Measurements from ENCODE around the gene HSD17B12. TPM values are rescaled to one million over a fixed set of nuclear protein-coding genes. Genes with fewer than 3 reads are reported as not detected.
"Not testable (repeated sequence)": the region's sequence is repeated elsewhere in the genome, so short reads cannot be mapped to it uniquely, and the experiment has no call there.

HSD17B12 gene
- polyA plus RNA-seq, 2 of the 4 experiments (the other 2 are of a cell fraction), result 102 to 103 TPM

GRCh38 chr11:43649921-43650320 is 30.6 kb upstream of the HSD17B12 start:
- WGBS (ENCODE audit: missing lambda C conversion rate), result 95% methylated on average over 1 of the region's 1 CpG
- ChIA-PET POLR2A (no interaction called here), CTCF (no interaction called here)
- FAIRE-seq (no peak), DNase-seq (ENCODE audit: low read depth in 1 of 2, low spot score in 1 of 2) (no peak), ATAC-seq (no peak)
- no peak overlapping the region for H3K27ac ChIP-seq
- H3K4me3 ChIP-seq, result no peak overlapping the region
- H3K4me1 ChIP-seq, result peaks cover 4% of the 10 kb centered on the region; the same call in 1 of the 3 replicates
- no peak for TF ChIP-seq RARB (CRISPR knock-in tag; IDR thresholded peaks at IDR 0.05)
- no peak for TF ChIP-seq TP53 (CRISPR knock-in tag; IDR thresholded peaks at IDR 0.05)
- TF ChIP-seq USF2 (IDR thresholded peaks at IDR 0.05), result no peak
- no peak for TF ChIP-seq TFCP2L1 (CRISPR knock-in tag; IDR thresholded peaks at IDR 0.05)
- TF ChIP-seq CBX2 (IDR thresholded peaks at IDR 0.05; ENCODE audit: borderline replicate concordance, low read depth), result no peak
- TF ChIP-seq HEYL (CRISPR knock-in tag; IDR thresholded peaks at IDR 0.05), result no peak
- TF ChIP-seq MAX (IDR thresholded peaks at IDR 0.05), result no peak
- TF ChIP-seq POLR2A (IDR thresholded peaks at IDR 0.05; ENCODE audit: low read length), result no peak
- TF ChIP-seq MYC (IDR thresholded peaks at IDR 0.05; ENCODE audit: borderline replicate concordance, low read length), result no peak
- TF ChIP-seq HMGXB4 (CRISPR knock-in tag; IDR thresholded peaks at IDR 0.05; ENCODE audit: borderline replicate concordance), result no peak
- TF ChIP-seq RAD21 (conservative IDR thresholded peaks at IDR 0.05 in 1 of 2, IDR thresholded peaks at IDR 0.05 in 1 of 2), result no peak
- TF ChIP-seq ZNF302 (CRISPR knock-in tag; IDR thresholded peaks at IDR 0.05), result no peak
- TF ChIP-seq KDM1A (IDR thresholded peaks at IDR 0.05; ENCODE audit: low read depth), result no peak
- TF ChIP-seq FOSL2 (IDR thresholded peaks at IDR 0.05), result no peak
- TF ChIP-seq FOSL2 (CRISPR knock-in tag; IDR thresholded peaks at IDR 0.05), result no peak
- TF ChIP-seq ZFP36 (IDR thresholded peaks at IDR 0.05; ENCODE audit: borderline replicate concordance, partially characterized antibody), result no peak
- TF ChIP-seq JUNB (IDR thresholded peaks at IDR 0.05), result no peak
- H3K4me2 ChIP-seq, result no peak overlapping the region
- H3K9me3 ChIP-seq, result no peaks in the 10 kb centered on the region

- POLR2A ChIA-PET; H3K4me1 ChIP-seq; H3K9me3 ChIP-seq; ATAC-seq; FAIRE-seq; DNase-seq (ENCODE audit: low read depth in 1 of 2, low spot score in 1 of 2); H3K4me3 ChIP-seq; H3K4me2 ChIP-seq; H3K27ac ChIP-seq; CTCF ChIA-PET: not testable (repeated sequence)
- WGBS (ENCODE audit: missing lambda C conversion rate), result 59% methylated on average over 9 of the region's 9 CpGs
Measured at GRCh38 chr11:43663018-43663417, 17.5 kb upstream of the HSD17B12 start.

GRCh38 chr11:43664295-43664694 is 16.2 kb upstream of the HSD17B12 start:
- CTCF ChIA-PET, result no interaction called here
- no peak for DNase-seq (ENCODE audit: low read depth in 1 of 2, low spot score in 1 of 2)
- WGBS (ENCODE audit: missing lambda C conversion rate), result 80% methylated on average over 1 of the region's 1 CpG
- Histone ChIP-seq H3K27ac (no peak overlapping the region), H3K4me1 (no peaks in the 10 kb centered on the region), H3K4me3 (no peak overlapping the region), H3K4me2 (no peak overlapping the region), H3K9me3 (no peaks in the 10 kb centered on the region)
- POLR2A ChIA-PET, result no interaction called here
- no peak for ATAC-seq
- FAIRE-seq, result no peak
- no peak for TF ChIP-seq ELK1 (IDR thresholded peaks at IDR 0.05; ENCODE audit: low read depth, low read length)
- TF ChIP-seq POLR2A (IDR thresholded peaks at IDR 0.05; ENCODE audit: low read length), result no peak
- TF ChIP-seq NPAS2 (CRISPR knock-in tag; IDR thresholded peaks at IDR 0.05; ENCODE audit: borderline replicate concordance), result no peak
- TF ChIP-seq GATA3 (IDR thresholded peaks at IDR 0.05; ENCODE audit: borderline replicate concordance), result no peak
- TF ChIP-seq CBX8 (IDR thresholded peaks at IDR 0.05), result no peak
- no peak for TF ChIP-seq CHD2 (IDR thresholded peaks at IDR 0.05; ENCODE audit: low read length, partially characterized antibody)
- TF ChIP-seq MAZ (IDR thresholded peaks at IDR 0.05; ENCODE audit: borderline replicate concordance, low read depth, low read length), result no peak
- no peak for TF ChIP-seq NR3C1 (IDR thresholded peaks at IDR 0.05)
- no peak for TF ChIP-seq MAX (IDR thresholded peaks at IDR 0.05)
- no peak for TF ChIP-seq HOXB5 (CRISPR knock-in tag; IDR thresholded peaks at IDR 0.05)
- no peak for TF ChIP-seq ZSCAN20 (CRISPR knock-in tag; IDR thresholded peaks at IDR 0.05)
- no peak for TF ChIP-seq RNF2 (IDR thresholded peaks at IDR 0.05; ENCODE audit: borderline replicate concordance, low read depth)
- no peak for TF ChIP-seq POLR2AphosphoS2 (conservative IDR thresholded peaks at IDR 0.05; ENCODE audit: low read length)
- TF ChIP-seq E2F6 (IDR thresholded peaks at IDR 0.05; ENCODE audit: borderline replicate concordance, low read depth), result no peak
- no peak for TF ChIP-seq HES2 (IDR thresholded peaks at IDR 0.05)
- TF ChIP-seq FOSB (CRISPR knock-in tag; IDR thresholded peaks at IDR 0.05), result no peak

Data from A549 (cell line).